WTC11 (cell line): ENCODE data around the gene ID4. TPM values are rescaled to one million over a fixed set of nuclear protein-coding genes. Genes with fewer than 3 reads are reported as not detected.

Experiments used
- ATAC-seq: fragments of 200-7000 bp; cut with Tn5 transposase; 2 replicates; pipeline ENCODE4 v1.10.0; 2021; ENCODE audit warnings: mild to moderate bottlenecking, moderate library complexity
- CTCF ChIA-PET: fragments of 300-600 bp; sonication (Branson Sonifier 250); formaldehyde crosslinking; loops from one replicate; lab custom pipeline; 2021; ENCODE audit warnings: antibody characterized with exemption; lab: Charles Lee
- POLR2A ChIA-PET: fragments of 350-600 bp; sonication (Branson Sonifier 250); formaldehyde crosslinking; loops from one replicate; lab custom pipeline; 2021; ENCODE audit warnings: antibody characterized with exemption; lab: Charles Lee
- DNase-seq: peaks from one replicate; pipeline ENCODE4 v3.0.0; 2021; ENCODE audit warnings: low spot score
- H3K27ac Mint-ChIP-seq: 2 replicates; pipeline ENCODE4 v1.8.0; 2021; ENCODE audit warnings: mixed read lengths
- H3K27me3 Mint-ChIP-seq: 2 replicates; pipeline ENCODE4 v1.8.0; 2021; ENCODE audit warnings: low read depth, mild to moderate bottlenecking, moderate library complexity, mixed read lengths
- H3K36me3 Mint-ChIP-seq: 2 replicates; pipeline ENCODE4 v1.8.0; 2021; ENCODE audit warnings: mixed read lengths
- H3K4me1 Mint-ChIP-seq: 2 replicates; pipeline ENCODE4 v1.8.0; 2022; ENCODE audit warnings: mixed read lengths
- H3K4me3 Mint-ChIP-seq: 2 replicates; pipeline ENCODE4 v1.8.0; 2021; ENCODE audit warnings: mild to moderate bottlenecking, moderate library complexity, mixed read lengths
- H3K9me3 Mint-ChIP-seq: 2 replicates; pipeline ENCODE4 v1.8.0; 2021; ENCODE audit warnings: mixed read lengths
- ESRRA ChIP-seq: sonication (generic); formaldehyde crosslinking; IDR thresholded peaks from 2 replicates; pipeline ENCODE4 v1.8.1; 2022; ENCODE audit warnings: mild to moderate bottlenecking, missing genetic modification reagents, borderline replicate concordance
- HMGA2 ChIP-seq: fragments of 250-450 bp; sonication (Bioruptor Pico); IDR thresholded peaks from 2 replicates; pipeline ENCODE4 v1.4.0; 2021; ENCODE audit warnings: mild to moderate bottlenecking, moderate library complexity
- IRF2 ChIP-seq: sonication (generic); formaldehyde crosslinking; IDR thresholded peaks from 2 replicates; pipeline ENCODE4 v1.8.0; 2022; ENCODE audit warnings: low read depth, missing genetic modification reagents, borderline replicate concordance
- JAZF1 ChIP-seq: fragments of 250-450 bp; sonication (Bioruptor Pico); IDR thresholded peaks from 2 replicates; pipeline ENCODE4 v1.9.0; 2021; ENCODE audit warnings: moderate library complexity, mild to moderate bottlenecking, inconsistent platforms
- NR3C1 ChIP-seq: sonication (generic); formaldehyde crosslinking; conservative IDR thresholded peaks from 2 replicates; pipeline ENCODE4 v1.8.1; 2023; ENCODE audit warnings: low read depth, mild to moderate bottlenecking, missing genetic modification reagents
- SMAD4 ChIP-seq: sonication (generic); formaldehyde crosslinking; IDR thresholded peaks from 2 replicates; pipeline ENCODE4 v1.8.0; 2022; ENCODE audit warnings: mild to moderate bottlenecking, missing genetic modification reagents
- ZNF121 ChIP-seq: sonication (generic); formaldehyde crosslinking; IDR thresholded peaks from 2 replicates; pipeline ENCODE4 v1.8.0; 2023; ENCODE audit warnings: missing genetic modification reagents
- ZNF232 ChIP-seq: sonication (generic); formaldehyde crosslinking; IDR thresholded peaks from 2 replicates; pipeline ENCODE4 v1.8.0; 2022; ENCODE audit warnings: mild to moderate bottlenecking, missing genetic modification reagents
- ZNF317 ChIP-seq: sonication (generic); formaldehyde crosslinking; IDR thresholded peaks from 2 replicates; pipeline ENCODE4 v1.8.1; 2023; ENCODE audit warnings: low read depth, mild to moderate bottlenecking, moderate library complexity, missing genetic modification reagents, borderline replicate concordance
- ZNF416 ChIP-seq: fragments of 250-450 bp; sonication (Bioruptor Pico); IDR thresholded peaks from 2 replicates; pipeline ENCODE4 v1.9.0; 2021; ENCODE audit warnings: mild to moderate bottlenecking, inconsistent platforms
- total RNA-seq: library from RNA; stranded (reverse); gene quantifications from 3 replicates; pipeline ENCODE4 v1.2.3, GENCODE V29; 2021
- TF ChIP-seq, protein P1 (sequence below): sonication (generic); formaldehyde crosslinking; IDR thresholded peaks from 2 replicates; pipeline ENCODE4 v1.8.0; 2022; ENCODE audit warnings: mild to moderate bottlenecking, missing genetic modification reagents
- TF ChIP-seq, protein P2 (sequence below): fragments of 250-450 bp; sonication (Bioruptor Pico); conservative IDR thresholded peaks from 2 replicates; pipeline ENCODE4 v1.9.0; 2021; ENCODE audit warnings: mild to moderate bottlenecking
- TF ChIP-seq, protein P3 (sequence below): sonication (generic); formaldehyde crosslinking; IDR thresholded peaks from 2 replicates; pipeline ENCODE4 v1.8.0; 2022; ENCODE audit warnings: mild to moderate bottlenecking, missing genetic modification reagents
- TF ChIP-seq, protein P4 (sequence below): sonication (generic); formaldehyde crosslinking; IDR thresholded peaks from 2 replicates; pipeline ENCODE4 v1.8.1; 2023; ENCODE audit warnings: mild to moderate bottlenecking, missing genetic modification reagents, moderate library complexity
- TF ChIP-seq, protein P5 (sequence below): sonication (generic); formaldehyde crosslinking; IDR thresholded peaks from 2 replicates; pipeline ENCODE4 v1.8.1; 2022; ENCODE audit warnings: missing genetic modification reagents, borderline replicate concordance
- TF ChIP-seq, protein P6 (sequence below): fragments of 250-450 bp; sonication (Bioruptor Pico); IDR thresholded peaks from 2 replicates; pipeline ENCODE4 v1.9.0; 2021; ENCODE audit warnings: mild to moderate bottlenecking
- TF ChIP-seq, protein P7 (sequence below): sonication (generic); formaldehyde crosslinking; IDR thresholded peaks from 2 replicates; pipeline ENCODE4 v1.8.1; 2022; ENCODE audit warnings: mild to moderate bottlenecking, moderate library complexity, missing genetic modification reagents
- TF ChIP-seq, protein P8 (sequence below): sonication (generic); formaldehyde crosslinking; IDR thresholded peaks from 2 replicates; pipeline ENCODE4 v1.8.0; 2023; ENCODE audit warnings: missing genetic modification reagents

The ID4 gene
- total RNA-seq, 1 experiment from 2014 or later, result 4.5 TPM

DNA sequence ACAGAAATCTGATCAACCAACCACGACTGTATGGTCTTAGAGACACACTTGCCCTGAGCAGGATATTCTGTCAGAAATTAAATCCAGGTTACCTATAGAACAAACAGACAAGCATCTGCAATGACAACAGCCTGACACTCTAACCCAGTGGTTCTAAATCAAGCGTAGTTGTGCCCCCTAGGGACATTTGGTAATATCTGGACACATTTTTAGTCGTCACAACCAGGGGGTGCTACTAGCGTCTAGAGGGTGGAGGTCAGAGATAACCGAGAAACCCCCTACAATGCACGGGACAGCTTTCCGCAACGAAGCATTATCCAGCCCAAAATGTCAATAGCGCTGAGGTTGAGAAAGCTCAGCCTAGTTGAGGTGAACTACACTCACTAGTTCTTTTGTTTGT, 32.3 kb downstream of the ID4 start (continued):
- TF ChIP-seq JAZF1 (CRISPR knock-in tag), result no peak
- TF ChIP-seq, protein P1, sequence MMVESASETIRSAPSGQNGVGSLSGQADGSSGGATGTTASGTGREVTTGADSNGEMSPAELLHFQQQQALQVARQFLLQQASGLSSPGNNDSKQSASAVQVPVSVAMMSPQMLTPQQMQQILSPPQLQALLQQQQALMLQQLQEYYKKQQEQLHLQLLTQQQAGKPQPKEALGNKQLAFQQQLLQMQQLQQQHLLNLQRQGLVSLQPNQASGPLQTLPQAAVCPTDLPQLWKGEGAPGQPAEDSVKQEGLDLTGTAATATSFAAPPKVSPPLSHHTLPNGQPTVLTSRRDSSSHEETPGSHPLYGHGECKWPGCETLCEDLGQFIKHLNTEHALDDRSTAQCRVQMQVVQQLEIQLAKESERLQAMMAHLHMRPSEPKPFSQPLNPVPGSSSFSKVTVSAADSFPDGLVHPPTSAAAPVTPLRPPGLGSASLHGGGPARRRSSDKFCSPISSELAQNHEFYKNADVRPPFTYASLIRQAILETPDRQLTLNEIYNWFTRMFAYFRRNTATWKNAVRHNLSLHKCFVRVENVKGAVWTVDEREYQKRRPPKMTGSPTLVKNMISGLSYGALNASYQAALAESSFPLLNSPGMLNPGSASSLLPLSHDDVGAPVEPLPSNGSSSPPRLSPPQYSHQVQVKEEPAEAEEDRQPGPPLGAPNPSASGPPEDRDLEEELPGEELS (CRISPR knock-in tag), result no peak
- TF ChIP-seq, protein P2, sequence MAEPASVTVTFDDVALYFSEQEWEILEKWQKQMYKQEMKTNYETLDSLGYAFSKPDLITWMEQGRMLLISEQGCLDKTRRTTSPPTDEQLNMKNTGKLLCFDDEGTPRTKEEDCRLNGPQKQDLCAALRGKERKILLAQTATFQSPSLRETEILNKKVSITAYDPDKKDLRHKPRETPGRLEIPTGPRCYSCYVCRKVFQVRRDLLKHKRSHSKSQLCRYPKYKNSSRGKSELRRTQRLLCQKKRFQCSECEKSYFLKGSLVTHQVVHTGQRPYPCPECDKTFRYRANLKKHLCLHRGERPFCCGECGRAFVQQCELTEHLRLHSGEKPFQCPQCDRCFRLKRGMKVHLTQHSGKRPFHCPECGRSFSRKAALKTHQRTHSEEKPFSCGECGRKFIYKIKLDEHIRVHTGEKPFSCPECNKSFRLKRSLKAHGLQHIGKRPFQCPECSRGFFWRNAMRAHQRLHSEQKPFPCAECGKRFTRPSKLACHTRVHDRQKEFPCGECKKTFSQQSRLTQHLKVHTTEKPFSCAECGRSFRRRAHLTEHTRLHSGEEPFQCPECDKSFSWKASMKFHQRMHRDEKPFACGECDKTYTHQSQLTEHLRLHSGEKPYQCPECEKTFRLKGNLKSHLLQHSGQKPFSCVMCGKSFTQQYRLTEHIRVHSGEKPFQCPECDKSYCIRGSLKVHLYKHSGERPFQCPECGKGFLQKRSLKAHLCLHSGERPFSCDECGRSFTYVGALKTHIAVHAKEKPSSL, result no peak
- TF ChIP-seq ESRRA (CRISPR knock-in tag), result no peak
- TF ChIP-seq, protein P3, sequence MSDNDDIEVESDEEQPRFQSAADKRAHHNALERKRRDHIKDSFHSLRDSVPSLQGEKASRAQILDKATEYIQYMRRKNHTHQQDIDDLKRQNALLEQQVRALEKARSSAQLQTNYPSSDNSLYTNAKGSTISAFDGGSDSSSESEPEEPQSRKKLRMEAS, result no peak
- no peak for TF ChIP-seq ZNF317
- TF ChIP-seq ZNF232, result no peak
- TF ChIP-seq IRF2 (CRISPR knock-in tag), result no peak
- TF ChIP-seq, all 79 proteins: peak for 0

DNA sequence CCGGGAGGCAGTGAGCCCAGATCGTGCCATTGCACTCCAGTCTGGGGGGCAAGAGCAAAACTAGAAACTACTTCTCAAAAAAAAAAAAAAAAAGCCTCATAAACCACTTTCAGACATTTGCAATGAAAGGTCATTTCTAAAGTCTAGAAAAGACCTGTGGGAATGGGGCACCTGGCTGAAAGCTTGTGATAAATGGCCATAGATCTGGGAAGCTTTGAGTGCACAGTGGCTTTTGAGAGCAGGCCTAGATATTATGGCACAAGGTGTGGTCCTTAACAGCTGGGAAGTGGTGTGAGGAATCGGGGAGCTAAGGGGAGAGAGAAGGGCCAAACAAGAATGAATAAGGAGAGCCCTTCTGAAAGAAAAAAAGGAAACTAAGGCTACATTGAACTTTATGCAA, 33.2 kb downstream of the ID4 start:
- ChIA-PET POLR2A (no interaction called here), CTCF (interaction anchor here (0.6 to 0.7 kb wide), 2 partner anchors 15 to 443 kb away, joined by 3 to 5 read pairs; no protein-coding TSS in a partner anchor)
- no peak overlapping the region for H3K27ac Mint-ChIP-seq

More for the DNA sequence above, 33.2 kb downstream of the ID4 start:
- TF ChIP-seq, protein P4, sequence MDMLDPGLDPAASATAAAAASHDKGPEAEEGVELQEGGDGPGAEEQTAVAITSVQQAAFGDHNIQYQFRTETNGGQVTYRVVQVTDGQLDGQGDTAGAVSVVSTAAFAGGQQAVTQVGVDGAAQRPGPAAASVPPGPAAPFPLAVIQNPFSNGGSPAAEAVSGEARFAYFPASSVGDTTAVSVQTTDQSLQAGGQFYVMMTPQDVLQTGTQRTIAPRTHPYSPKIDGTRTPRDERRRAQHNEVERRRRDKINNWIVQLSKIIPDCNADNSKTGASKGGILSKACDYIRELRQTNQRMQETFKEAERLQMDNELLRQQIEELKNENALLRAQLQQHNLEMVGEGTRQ (CRISPR knock-in tag), result no peak
- TF ChIP-seq, protein P5, sequence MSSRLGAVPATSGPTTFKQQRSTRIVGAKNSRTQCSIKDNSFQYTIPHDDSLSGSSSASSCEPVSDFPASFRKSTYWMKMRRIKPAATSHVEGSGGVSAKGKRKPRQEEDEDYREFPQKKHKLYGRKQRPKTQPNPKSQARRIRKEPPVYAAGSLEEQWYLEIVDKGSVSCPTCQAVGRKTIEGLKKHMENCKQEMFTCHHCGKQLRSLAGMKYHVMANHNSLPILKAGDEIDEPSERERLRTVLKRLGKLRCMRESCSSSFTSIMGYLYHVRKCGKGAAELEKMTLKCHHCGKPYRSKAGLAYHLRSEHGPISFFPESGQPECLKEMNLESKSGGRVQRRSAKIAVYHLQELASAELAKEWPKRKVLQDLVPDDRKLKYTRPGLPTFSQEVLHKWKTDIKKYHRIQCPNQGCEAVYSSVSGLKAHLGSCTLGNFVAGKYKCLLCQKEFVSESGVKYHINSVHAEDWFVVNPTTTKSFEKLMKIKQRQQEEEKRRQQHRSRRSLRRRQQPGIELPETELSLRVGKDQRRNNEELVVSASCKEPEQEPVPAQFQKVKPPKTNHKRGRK (CRISPR knock-in tag), result no peak
- TF ChIP-seq NR3C1 (CRISPR knock-in tag) (no peak), HMGA2 (CRISPR knock-in tag) (no peak), ZNF416 (CRISPR knock-in tag) (no peak), SMAD4 (CRISPR knock-in tag) (no peak), ZNF317 (no peak), ZNF121 (CRISPR knock-in tag) (no peak), JAZF1 (CRISPR knock-in tag) (no peak)
- TF ChIP-seq, protein P1 (CRISPR knock-in tag), result no peak
- TF ChIP-seq, protein P6, sequence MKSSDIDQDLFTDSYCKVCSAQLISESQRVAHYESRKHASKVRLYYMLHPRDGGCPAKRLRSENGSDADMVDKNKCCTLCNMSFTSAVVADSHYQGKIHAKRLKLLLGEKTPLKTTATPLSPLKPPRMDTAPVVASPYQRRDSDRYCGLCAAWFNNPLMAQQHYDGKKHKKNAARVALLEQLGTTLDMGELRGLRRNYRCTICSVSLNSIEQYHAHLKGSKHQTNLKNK (CRISPR knock-in tag), result no peak
- TF ChIP-seq, protein P7, sequence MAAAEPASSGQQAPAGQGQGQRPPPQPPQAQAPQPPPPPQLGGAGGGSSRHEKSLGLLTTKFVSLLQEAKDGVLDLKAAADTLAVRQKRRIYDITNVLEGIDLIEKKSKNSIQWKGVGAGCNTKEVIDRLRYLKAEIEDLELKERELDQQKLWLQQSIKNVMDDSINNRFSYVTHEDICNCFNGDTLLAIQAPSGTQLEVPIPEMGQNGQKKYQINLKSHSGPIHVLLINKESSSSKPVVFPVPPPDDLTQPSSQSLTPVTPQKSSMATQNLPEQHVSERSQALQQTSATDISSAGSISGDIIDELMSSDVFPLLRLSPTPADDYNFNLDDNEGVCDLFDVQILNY, result no peak
- TF ChIP-seq, protein P8, sequence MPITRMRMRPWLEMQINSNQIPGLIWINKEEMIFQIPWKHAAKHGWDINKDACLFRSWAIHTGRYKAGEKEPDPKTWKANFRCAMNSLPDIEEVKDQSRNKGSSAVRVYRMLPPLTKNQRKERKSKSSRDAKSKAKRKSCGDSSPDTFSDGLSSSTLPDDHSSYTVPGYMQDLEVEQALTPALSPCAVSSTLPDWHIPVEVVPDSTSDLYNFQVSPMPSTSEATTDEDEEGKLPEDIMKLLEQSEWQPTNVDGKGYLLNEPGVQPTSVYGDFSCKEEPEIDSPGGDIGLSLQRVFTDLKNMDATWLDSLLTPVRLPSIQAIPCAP (CRISPR knock-in tag), result no peak
- no peak for ATAC-seq
- DNase-seq, result no peak
- no peaks in the 10 kb centered on the region for H3K36me3 Mint-ChIP-seq
- H3K9me3 Mint-ChIP-seq, result no peaks in the 10 kb centered on the region
- peaks cover 9% of the 10 kb centered on the region for H3K4me1 Mint-ChIP-seq
- H3K27me3 Mint-ChIP-seq, result no peaks in the 10 kb centered on the region
- no peak overlapping the region for H3K4me3 Mint-ChIP-seq
